ENCODE measurements around the gene TOM1.

Gene TOM1

DNA sequence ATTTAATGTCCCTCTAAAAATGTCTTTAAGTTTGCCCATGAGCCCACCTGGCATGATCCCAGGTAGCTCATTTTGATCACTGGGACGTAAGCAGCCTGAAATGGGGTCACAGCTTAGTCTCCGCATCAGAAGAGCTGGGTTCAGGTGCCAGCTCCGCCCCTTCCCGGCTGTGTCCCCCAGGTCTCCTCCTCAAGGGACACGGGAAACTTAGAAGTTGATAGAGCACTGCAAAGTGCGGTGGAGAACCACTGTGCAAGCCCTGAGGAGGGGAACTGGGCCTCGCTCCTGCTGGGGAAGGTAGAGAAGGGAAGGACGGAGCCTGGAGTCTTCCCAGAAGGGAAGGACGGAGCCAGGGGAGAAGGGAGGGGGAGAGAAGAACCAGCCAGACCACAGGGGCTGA, 7.7 kb downstream of the TOM1 start:
- no peak for DNase-seq (ENCODE audit: low spot score)

- DNase-seq (ENCODE audit: low spot score), result no peak
These were observed 8.2 kb downstream of the TOM1 start for GRCh38 chr22:35307892-35308291.

DNA sequence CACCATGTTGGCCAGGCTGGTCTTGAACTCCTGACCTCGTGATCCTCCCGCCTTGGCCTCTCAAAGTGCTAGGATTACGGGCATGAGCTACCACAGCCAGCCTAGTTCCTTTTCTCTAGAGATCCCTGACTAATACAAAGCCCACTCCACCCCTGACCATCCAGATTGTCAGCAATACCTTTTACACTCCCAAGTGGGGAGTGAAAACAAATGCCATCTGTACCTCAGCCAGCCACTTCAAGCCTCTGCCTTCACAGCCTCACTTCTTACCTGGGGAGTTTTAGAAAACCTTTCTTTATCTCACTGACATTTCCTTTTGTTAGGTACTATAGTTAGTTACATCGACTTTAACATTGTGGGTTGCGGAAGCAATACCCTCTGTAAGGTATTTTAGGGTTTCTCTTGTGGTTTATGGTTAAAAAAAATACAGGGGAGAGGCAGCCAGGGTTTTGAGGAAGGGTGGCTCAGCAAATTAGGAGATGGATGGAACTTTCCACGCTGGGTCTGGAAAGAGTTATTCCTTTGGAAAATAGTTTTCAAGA, 8.9 kb downstream of the TOM1 start:
- DNase-seq (ENCODE audit: low spot score), result no peak

DNA sequence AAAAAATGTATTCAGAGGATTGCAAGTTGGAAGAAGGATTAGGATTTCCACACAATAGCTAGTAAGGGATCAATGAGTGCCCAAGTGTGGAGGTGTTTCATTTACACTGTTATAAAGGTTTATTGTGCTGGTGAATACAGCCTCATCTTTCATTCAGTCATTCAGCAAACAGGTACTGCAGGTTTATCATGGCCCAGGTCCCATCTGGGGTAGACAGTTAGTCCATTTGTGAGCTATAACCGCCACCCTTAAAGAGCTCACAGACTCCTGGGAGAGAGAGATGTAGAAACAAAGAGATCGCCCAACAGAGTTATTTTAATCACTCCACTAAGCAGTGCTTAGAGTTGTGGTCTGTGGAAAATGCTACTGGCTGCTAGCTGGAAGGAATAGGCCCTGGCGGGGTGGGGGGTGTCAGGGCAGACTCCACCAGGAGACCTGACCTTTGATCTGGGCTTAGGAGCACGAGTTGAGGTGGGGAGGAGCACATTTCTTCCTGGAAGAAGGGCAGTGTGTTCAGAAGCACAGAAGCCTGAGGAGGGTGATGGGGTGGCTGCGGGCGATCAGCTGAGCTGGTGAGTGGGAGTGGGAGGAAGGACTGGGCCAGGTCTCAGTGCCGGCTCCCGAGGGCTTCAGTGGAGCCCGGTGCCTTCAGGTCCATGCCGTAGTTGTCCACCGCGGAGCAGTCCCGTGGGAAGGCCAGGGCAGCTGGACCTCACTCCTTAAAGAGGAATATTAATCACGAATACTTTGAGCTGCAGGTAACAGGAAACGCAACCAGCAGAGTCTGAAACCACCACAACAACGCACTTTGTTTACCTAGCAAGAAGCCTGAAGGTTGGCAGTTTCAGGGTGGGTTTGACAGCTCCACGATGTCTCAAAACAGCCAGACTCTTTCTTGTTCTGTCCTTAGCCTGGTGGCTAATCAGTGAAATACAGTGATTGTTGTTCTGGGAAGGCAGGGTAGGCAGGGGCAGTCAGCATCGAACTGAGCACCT, 11.2 kb downstream of the TOM1 start:
- DNase-seq (ENCODE audit: low spot score), result no peak

- no peak for DNase-seq (ENCODE audit: low spot score)
These were observed 11.9 kb downstream of the TOM1 start for GRCh38 chr22:35311551-35311999.

DNA sequence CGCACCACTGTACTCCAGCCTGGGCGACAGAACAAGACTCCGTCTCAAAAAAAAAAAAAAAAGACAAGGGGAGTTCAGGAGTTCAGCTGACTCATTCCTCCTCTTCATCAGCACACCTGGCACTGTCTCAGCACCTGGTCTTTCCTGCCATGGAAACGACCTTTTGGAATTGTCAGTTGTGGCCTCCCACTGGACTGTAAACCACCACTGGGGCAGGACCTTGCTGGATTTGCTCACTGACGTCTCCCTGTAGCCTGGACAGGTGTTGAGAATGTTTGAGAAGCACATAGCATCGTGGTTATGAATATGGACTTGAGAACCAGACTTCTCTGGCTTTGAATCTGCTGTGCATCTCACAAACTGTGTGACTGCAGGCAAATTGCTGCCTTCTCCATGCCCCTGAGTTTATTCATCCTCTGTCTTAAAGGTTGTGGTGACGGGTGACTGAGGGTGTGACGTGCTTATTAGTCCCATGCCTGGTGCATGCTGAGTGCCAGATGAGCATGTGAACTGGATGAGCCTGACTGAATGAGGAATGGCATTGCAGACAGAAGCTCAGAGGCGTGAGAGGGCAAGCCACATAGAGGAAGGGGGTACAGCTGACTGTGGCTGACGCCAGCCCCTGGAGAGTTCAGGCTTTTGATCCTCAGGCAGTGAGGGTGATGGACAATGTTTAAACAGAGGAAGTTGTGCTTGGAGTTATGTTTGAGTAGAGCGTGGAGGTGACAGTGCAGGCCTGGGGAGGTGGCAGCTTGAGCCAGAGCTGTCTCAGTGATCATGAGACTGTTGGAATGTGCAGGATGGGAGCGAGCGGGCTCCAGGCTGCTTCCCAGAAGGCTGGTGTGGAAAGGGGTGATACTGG, 12.7 kb downstream of the TOM1 start:
- DNase-seq (ENCODE audit: low spot score), result peak; percentile 80

DNA sequence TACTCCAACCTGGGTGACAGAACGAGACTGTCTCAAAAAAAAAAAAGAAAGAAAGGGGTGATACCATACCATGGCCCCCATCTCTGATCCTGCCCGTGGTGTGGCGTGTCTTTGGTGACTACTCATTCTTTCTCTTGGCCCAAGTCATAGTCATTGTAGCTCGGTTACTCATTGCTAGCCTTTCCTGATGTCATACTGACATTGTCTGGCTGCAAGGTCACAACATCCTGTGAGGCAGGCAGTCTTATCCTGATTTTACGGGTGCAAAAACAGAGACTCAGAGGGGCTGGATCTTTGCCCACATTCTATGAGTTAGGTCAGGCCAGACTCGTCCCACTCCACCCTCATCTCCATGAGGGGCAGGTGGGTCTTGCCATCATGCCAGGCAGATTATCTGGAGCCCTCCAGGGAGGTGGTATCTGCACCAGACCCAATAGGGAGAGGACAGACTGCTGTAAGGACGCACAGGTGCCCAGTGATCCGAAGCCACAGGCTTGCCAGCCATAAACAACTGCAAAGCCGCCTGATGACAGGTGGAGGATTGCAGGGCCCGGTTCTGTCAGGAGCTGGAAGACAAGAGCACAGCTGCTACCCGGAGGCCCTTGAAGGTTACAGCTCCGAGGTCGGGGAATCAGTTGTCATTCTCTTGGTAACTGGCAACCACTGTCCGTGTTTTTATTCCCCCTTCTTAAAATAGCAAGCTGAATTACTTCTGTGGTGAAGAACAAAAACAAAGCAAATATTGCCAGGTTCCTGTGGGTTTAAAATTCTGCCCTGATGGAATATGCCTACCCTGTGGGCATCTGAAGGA, 13.8 kb downstream of the TOM1 start:
- peak; percentile 91 for DNase-seq (ENCODE audit: low spot score)

DNA sequence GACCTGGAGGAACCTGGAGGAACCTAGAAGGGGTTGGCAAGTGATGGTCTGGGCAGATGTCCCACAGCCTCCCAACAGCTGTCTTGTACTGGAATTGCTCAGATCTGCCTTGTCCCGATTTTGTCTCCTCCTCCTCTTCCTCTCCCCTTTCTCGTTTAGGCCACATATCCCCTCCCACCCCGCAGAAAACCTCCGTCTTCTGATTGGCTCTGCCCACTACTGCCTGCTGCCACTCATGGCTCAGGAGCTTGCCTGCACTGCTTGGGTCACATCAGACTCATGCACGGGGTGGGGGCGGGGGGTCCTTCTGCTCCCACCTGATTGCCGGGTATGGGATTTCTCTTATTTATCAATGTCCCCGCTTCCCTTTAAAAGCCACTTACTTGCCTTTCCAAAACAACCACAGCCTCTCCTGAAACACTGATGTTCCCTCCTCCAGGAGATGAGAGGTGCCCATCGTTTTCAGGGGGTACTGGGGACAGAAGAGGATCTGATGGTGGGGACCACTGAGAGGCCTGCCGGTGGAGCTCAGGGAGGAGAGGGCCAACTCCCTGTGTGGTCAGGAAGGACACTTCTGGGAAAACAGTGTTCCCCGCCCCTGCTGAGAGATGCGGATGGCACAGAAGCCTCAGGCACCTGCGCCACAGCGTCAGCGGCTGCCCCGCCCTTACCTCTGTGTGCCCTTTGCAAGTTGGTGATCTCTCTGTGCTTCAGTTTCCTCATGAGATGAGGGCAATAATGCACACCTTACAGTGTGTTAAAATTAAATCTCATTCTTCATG, 14.7 kb downstream of the TOM1 start:
- DNase-seq (ENCODE audit: low spot score), result no peak

GRCh38 chr22:35315141-35315854, 15.6 kb downstream of the TOM1 start:
- DNase-seq (ENCODE audit: low spot score), result no peak

GRCh38 chr22:35315855-35316745, 16.4 kb downstream of the TOM1 start:
- DNase-seq (ENCODE audit: low spot score), result no peak

DNA sequence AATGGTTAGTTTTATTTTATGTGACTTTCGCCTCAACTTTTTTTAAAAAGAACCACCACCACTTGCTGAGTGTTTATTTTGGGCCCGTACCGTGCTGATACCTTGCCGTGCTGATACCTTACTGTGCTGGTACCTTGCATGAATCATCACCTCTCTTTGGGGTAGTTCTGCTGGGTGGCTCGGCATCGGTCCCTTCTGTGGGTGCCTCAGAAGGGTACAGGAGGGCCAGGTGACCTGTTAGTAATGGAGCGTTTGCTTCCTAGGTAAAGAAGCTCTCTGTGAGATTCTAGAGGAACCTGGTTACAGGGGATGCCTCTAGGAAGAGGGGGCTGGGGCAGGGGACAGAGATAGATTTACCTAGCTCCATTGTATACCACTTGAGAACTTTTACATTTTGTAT, 17.1 kb downstream of the TOM1 start:
- no peak for DNase-seq (ENCODE audit: low spot score)

- no peak for DNase-seq (ENCODE audit: low spot score)
These were observed 18.1 kb downstream of the TOM1 start for GRCh38 chr22:35317680-35318290.

- DNase-seq (ENCODE audit: low spot score), result no peak
These were observed 18.9 kb downstream of the TOM1 start for GRCh38 chr22:35318346-35319215.

DNA sequence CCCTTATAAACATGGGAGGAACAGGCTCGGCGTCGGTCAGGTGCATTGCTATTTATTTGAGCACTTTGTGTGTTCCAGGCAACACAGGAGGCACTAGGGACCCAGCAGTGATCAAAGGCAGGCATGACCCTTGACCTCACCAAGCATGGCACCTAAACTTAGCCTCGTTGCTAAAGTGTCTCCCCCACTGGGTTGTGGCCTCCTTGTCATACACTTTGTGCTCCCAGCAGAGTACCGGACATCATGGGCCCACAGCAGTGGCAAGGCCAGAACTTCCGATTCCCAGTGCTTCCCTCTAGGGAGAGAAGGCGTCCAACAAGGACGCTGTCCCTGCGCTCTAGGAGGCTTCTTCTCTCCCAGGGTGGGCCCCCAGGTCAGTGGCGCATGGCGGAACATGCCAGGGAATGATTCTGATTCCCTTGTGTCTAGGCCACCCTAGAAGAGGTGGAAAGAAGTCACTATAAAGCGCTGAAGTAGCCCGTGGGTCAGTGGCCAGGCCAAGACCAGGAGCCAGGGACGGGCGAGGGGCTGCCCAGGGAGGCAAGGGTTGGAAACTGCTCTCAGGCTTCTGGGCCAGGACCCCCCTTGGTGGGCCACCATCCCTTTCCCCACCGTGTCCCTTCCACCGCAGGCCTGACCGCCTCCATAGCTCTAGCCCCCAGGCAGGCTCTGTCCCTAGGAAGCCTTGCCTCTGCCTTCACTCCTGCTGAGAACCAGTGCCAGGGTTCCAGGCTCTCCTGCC, 19.7 kb downstream of the TOM1 start:
- DNase-seq (ENCODE audit: low spot score), result no peak

DNA sequence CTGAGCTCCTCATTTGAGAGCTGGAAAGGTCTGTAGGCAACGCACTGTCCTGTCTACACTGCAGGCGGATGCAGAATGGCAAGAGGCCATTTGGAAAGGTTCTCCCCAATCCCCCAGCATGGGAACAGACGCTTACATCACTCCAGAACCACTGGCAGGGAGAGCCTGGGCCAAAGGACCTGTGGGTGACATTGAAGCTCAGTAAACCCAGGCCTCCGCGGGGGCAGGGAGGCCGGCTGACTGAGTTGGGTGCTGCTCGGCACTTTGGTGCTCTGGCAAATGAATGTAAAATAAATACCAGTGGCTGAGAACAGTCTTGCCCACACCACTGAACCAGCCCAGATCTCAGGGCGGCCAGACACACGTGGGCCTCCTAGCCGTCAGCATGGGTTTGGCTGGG, 22.4 kb downstream of the TOM1 start:
- no peak for DNase-seq (ENCODE audit: low spot score)

GRCh38 chr22:35322893-35323292, 23.2 kb downstream of the TOM1 start:
- DNase-seq (ENCODE audit: low spot score), result no peak

GRCh38 chr22:35323305-35323704, 23.6 kb downstream of the TOM1 start:
- DNase-seq (ENCODE audit: low spot score), result no peak
